H1 (cell line): ENCODE results near the gene MSTO1.

Source experiments
- ATF2 ChIP-seq: IDR thresholded peaks from 2 replicates; pipeline ENCODE4 v1.6.1; 2012; ENCODE audit warnings: low read length, inconsistent platforms
- BCL11A ChIP-seq, 2 experiments: IDR thresholded peaks; one replicate each; pipeline ENCODE4 v1.6.1; 2011; ENCODE audit warnings: low read depth in 2 of 2, low read length in 2 of 2, mild to moderate bottlenecking in 2 of 2
- CTCF ChIP-seq, 3 experiments: IDR thresholded peaks; 1 replicate in 2 of 3; 2 replicates in 1 of 3; pipeline versions ENCODE4 v1.5.1 to v1.6.1; 2011; ENCODE audit warnings: low read length in 3 of 3, mild to moderate bottlenecking in 3 of 3, inconsistent platforms in 2 of 3, low read depth in 1 of 3, moderate library complexity in 1 of 3; ENCODE audit not compliant: insufficient read depth in 1 of 3; ENCODE audit errors: control extremely low read depth in 1 of 3
- EP300 ChIP-seq, 2 experiments: IDR thresholded peaks; 1 replicate in 1 of 2; 2 replicates in 1 of 2; pipeline ENCODE4 v1.6.1; 2011 to 2012; ENCODE audit warnings: low read depth in 2 of 2, low read length in 2 of 2, mild to moderate bottlenecking in 2 of 2, borderline replicate concordance in 1 of 2, inconsistent platforms in 1 of 2, moderate library complexity in 1 of 2
- POLR2A ChIP-seq, 2 experiments: IDR thresholded peaks; 1 replicate in 1 of 2; 2 replicates in 1 of 2; pipeline ENCODE4 v1.6.1; 2011; ENCODE audit warnings: low read depth in 2 of 2, low read length in 2 of 2, mild to moderate bottlenecking in 2 of 2; ENCODE audit errors: control extremely low read depth in 1 of 2
- POLR2AphosphoS5 ChIP-seq: IDR thresholded peaks from 2 replicates; pipeline ENCODE4 v1.6.1; 2011; ENCODE audit warnings: low read depth, low read length

GRCh38 chr1:155608888-155609225 is 1.2 kb upstream of the MSTO1 start:
- TF ChIP-seq POLR2AphosphoS5, result no peak
- no peak for TF ChIP-seq BCL11A (IDR thresholded peaks at IDR 0.05; ENCODE audit: low read depth in 2 of 2, low read length in 2 of 2)
- no peak for TF ChIP-seq POLR2A (IDR thresholded peaks at IDR 0.05; ENCODE audit: control extremely low read depth in 1 of 2, low read depth in 2 of 2, low read length in 2 of 2)
- no peak for TF ChIP-seq CTCF (IDR thresholded peaks at IDR 0.05; ENCODE audit: control extremely low read depth in 1 of 3, insufficient read depth in 1 of 3, low read depth in 1 of 3, low read length in 3 of 3)
- no peak for TF ChIP-seq EP300 (IDR thresholded peaks at IDR 0.05; ENCODE audit: borderline replicate concordance in 1 of 2, low read depth in 2 of 2, low read length in 2 of 2)
- no peak for TF ChIP-seq ATF2
